ENCODE measurements around the gene RNF4.

The RNF4 gene

DNA sequence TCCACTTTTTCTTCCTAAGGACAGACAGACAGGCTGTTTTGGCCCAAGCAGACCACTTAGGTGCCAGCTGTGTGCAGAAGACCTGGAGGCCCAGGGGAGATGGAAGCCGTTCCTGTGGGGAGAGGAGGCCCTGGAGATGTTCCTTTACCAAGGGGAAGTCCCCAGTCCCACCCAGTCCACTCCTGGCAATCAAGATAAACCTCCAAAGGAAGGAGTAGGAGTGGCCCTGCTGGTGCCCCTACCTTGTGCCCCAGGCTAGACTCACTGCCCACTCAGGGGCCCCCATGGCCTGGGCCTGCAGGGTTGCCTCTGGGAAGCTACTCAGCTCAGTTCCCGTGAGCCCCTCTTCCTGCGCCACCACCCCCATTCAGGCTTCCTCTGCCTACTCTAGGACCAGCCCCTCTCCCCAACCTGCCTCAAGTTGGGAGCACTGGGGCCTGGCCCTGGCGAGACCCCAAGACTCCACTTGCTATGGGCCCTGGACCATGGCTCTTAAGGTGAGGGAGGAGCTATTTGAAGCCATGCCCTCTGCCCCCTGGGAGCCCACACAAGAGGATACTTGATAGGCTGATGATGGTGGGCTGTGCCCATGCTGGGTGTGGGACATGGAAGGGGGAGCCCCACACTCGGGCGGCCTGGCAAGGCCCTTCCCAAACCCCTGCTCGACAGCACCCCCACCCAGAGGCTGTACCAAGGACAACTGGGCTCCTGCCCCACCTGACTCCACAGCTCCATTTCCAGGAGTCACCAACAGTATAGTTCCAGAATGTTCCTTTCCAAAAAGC lies 24.8 kb upstream of the RNF4 start:
- DNase-seq (ENCODE audit: low read depth), result no peak
- no peak overlapping the region for H3K4me3 ChIP-seq (ENCODE audit: low read length)
- TF ChIP-seq CTCF (conservative IDR thresholded peaks at IDR 0.05; ENCODE audit: low read length), result no peak

DNA sequence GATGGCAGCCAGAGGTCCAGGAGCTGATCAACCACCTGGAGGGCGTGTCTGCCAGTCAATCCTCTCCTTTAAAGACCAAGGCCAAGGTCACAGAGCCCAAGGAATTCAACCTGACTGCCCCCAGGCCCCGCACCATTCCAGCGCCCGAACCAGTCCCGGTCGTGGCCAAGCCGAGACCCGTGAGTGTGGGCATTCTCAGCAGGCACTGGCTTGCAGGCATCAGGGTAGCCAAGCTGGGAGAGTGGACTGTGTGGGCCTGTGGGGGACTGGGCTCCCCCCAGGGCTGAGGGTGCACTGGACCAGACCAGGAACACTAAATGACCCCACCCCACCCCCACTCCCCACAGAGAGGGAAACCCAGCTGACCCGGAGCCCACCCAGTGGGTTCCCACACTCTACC lies 23.8 kb upstream of the RNF4 start:
- DNase-seq (ENCODE audit: low read depth), result no peak
- no peak overlapping the region for H3K4me3 ChIP-seq (ENCODE audit: low read length)
- no peak for TF ChIP-seq CTCF (conservative IDR thresholded peaks at IDR 0.05; ENCODE audit: low read length)

- TF ChIP-seq CTCF (conservative IDR thresholded peaks at IDR 0.05; ENCODE audit: low read length), result no peak
- DNase-seq (ENCODE audit: low read depth), result no peak
- H3K4me3 ChIP-seq (ENCODE audit: low read length), result no peak overlapping the region
Measured at GRCh38 chr4:2445571-2445970, 23.3 kb upstream of the RNF4 start.

DNA sequence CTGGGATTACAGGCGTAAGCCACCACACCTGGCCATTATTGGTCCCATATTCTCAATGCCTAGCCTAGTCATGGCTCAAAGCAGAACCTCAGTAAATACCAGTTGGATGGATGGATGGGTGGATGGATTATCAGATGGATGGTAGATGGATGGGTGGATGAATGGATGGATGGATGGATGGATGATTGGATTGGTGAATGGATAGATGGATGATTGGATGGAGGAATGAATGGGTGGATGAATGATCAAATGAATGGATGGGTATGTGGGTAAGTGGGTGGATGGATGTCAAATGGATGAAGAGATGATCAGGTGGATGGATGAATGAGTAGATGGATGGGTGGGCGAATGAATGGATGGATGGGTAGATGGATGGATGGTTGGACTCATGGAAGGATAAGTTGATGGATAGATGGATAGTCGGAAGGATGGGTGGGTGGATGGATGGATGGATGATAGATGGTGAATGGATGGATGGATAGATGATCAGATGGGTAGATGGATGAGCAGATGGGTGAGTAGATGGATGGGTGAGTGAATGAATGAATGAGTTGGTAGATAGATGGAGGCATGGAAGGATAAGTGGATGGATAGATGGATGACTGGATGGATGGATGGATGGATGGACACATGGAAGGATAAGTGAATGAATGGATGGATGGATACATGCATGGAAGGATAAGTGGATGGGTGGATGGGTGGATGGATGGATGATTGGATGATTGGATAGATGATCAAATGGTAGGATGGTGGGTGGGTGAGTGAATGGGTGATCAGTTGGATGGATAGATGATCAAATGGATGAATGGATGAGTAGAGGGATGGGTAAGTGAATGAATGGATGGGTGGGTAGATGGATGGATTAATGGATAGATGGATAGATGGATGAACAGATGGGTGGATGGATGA lies 22.0 kb upstream of the RNF4 start:
- H3K4me3 ChIP-seq (ENCODE audit: low read length), result no peak overlapping the region
- no peak for DNase-seq (ENCODE audit: low read depth)
- no peak for TF ChIP-seq CTCF (conservative IDR thresholded peaks at IDR 0.05; ENCODE audit: low read length)

- no peak overlapping the region for H3K4me3 ChIP-seq (ENCODE audit: low read length)
- DNase-seq (ENCODE audit: low read depth), result no peak
- no peak for TF ChIP-seq CTCF (conservative IDR thresholded peaks at IDR 0.05; ENCODE audit: low read length)
Measured at GRCh38 chr4:2448589-2448988, 20.3 kb upstream of the RNF4 start.

- H3K4me3 ChIP-seq (ENCODE audit: low read length), result no peak overlapping the region
- no peak for TF ChIP-seq CTCF (conservative IDR thresholded peaks at IDR 0.05; ENCODE audit: low read length)
- DNase-seq (ENCODE audit: low read depth), result no peak
Measured at GRCh38 chr4:2449051-2449450, 19.9 kb upstream of the RNF4 start.

Measured in AG10803 (cell line).